ENCODE data around the gene UTP11.
"Not testable (repeated sequence)": the region's sequence is repeated elsewhere in the genome, so short reads cannot be mapped to it uniquely, and the experiment has no call there.

The UTP11 gene

DNA sequence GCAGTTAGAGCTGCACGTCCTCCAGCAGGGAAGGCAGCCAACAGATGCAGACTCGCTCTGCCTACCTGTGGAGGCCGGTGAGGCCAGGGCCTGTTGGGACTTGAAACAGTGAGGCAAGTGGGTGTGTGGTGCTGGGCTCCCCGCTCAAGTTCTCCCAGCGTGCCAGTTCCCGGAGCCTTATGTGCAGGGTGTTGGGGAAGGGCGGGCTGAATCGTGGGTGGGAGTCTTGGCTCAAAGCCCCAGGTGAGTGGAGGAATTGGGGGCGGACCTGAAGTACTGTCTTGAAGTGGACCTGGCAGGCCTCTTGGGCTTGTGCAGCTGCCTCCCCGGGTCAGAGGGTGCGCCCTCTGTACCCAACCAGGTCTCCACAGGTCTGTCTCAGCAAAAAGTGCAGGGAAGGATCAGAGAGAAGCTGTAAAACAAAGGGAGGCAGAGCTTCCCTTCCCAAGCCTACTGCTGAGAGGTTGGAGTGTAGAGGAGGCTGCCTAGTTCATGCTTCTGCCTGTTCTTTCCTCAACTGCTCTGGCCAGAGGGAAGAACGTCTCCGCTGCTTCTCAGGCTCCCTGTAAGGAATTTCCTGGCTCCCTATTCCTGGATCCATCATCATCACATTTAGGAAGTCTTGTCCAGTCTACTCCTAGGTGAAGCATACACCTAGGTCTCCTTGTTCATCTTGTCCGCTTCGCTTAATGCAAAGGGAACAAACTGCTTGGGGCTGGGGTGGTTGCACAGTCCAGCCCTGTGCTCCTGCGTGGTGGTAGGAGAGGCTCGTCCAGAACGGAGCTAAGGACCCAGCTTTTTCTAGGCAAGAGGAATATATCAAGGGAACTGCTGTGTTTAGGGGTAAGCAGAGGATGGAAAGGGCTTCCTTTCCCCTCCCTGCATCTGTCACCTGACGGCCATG lies 14.9 kb downstream of the UTP11 start:
- Histone ChIP-seq H3K27ac (ENCODE audit: insufficient read depth, low read depth, low read length, poor library complexity, severe bottlenecking) (no peak overlapping the region), H3K4me3 (ENCODE audit: insufficient read depth, low read depth, low read length) (no peak overlapping the region), H3K4me1 (ENCODE audit: control insufficient read depth, insufficient read depth, low read length) (peaks cover 48% of the 10 kb centered on the region), H3K36me3 (ENCODE audit: control insufficient read depth, insufficient read depth, low read length) (peaks cover 18% of the 10 kb centered on the region), H3K27me3 (ENCODE audit: control insufficient read depth, insufficient read depth, low read length, poor library complexity, severe bottlenecking) (no peaks in the 10 kb centered on the region), H3K9me3 (ENCODE audit: control insufficient read depth, low read length) (no peaks in the 10 kb centered on the region)
- WGBS, 2 experiments = 89 to 90% methylated on average over 19 of the region's 19 CpGs

DNA sequence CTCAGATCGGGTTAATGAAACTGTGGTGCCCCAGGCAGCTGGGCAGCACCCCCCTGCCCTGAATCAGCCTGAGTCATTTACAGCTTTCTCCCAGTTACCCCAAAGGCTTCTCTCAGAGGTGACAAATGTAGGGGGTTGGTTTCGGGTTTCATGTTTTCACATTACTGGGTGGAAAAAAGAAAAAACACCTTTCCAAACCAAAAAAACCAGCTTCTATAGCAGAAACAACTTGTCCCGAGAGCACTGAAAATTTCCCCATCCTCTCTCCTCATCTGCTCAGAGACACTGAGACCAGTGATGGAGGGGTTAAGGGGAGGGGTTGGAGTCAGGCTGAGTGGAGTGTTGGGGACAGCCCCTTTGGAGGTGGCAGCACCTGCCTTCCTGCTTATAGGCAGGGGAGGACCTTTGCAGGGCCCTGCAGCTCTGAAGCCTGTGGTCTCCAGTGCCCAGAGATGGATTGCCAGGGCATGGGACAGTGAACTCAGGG lies 15.6 kb downstream of the UTP11 start:
- no peaks in the 10 kb centered on the region for H3K27me3 ChIP-seq (ENCODE audit: control insufficient read depth, insufficient read depth, low read length, poor library complexity, severe bottlenecking)
- no peak overlapping the region for H3K4me3 ChIP-seq (ENCODE audit: insufficient read depth, low read depth, low read length)
- WGBS, 2 experiments = 60 to 85% methylated on average over 1 to 3 of the region's 3 CpGs
- no peak overlapping the region for H3K27ac ChIP-seq (ENCODE audit: insufficient read depth, low read depth, low read length, poor library complexity, severe bottlenecking)
- peaks cover 15% of the 10 kb centered on the region for H3K36me3 ChIP-seq (ENCODE audit: control insufficient read depth, insufficient read depth, low read length)
- peaks cover 48% of the 10 kb centered on the region for H3K4me1 ChIP-seq (ENCODE audit: control insufficient read depth, insufficient read depth, low read length)
- no peaks in the 10 kb centered on the region for H3K9me3 ChIP-seq (ENCODE audit: control insufficient read depth, low read length)

DNA sequence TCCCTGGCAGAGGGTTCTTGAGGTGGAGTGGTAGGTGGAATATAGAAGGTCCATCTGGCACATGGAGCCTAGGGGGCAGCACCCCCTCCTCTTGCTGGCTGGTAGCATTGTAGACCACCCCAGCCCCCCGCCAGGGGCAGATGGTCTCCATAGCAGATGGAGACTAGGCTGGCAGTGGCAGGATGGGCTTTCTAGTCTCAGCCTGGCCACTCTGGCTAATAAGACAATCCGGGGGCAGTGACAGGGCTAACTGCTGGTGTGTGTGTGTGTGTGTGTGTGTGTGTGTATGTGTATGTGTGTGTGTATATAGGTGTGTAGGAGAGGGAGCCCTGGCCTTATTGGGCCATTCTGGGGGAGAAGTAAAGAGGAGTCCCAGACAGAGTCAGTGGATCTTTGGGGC lies 16.1 kb downstream of the UTP11 start:
- H3K4me1 ChIP-seq (ENCODE audit: control insufficient read depth, insufficient read depth, low read length) = peaks cover 48% of the 10 kb centered on the region
- 76% methylated on average over 2 of the region's 2 CpGs for WGBS, 2 experiments
- H3K27ac ChIP-seq (ENCODE audit: insufficient read depth, low read depth, low read length, poor library complexity, severe bottlenecking) = no peak overlapping the region
- no peak overlapping the region for H3K4me3 ChIP-seq (ENCODE audit: insufficient read depth, low read depth, low read length)
- peaks cover 11% of the 10 kb centered on the region for H3K36me3 ChIP-seq (ENCODE audit: control insufficient read depth, insufficient read depth, low read length)
- no peaks in the 10 kb centered on the region for H3K9me3 ChIP-seq (ENCODE audit: control insufficient read depth, low read length)
- H3K27me3 ChIP-seq (ENCODE audit: control insufficient read depth, insufficient read depth, low read length, poor library complexity, severe bottlenecking) = no peaks in the 10 kb centered on the region

DNA sequence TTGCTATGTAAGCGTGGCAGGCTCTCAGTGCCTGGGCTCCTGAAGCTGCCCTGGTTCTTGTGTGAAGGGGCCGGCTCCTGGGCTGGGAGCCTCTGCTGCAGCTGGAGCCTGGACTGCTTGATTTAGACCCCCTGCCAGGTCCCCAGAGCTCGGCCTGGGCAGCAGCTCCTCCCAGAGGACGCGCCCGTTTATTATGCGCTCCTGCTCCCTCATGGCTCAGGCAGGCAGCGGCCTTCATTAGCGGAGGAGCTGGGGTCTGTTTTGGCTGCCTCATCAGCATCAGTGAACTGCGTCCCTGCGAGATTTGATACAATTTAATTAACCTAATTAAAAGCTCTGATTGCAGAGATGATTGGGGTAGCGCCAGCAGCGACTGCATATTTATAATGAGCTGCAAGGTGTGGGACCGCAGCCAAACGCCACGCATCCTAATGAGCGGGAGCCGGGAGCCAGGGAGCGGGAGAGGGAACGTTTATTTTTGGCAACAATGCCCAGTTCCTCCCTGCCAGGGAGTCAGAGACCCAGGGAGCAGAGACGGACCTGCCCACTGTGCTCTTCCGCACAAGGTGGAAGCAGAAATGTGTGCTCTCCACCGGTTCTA lies 16.6 kb downstream of the UTP11 start:
- Histone ChIP-seq H3K27ac (ENCODE audit: insufficient read depth, low read depth, low read length, poor library complexity, severe bottlenecking) (no peak overlapping the region), H3K36me3 (ENCODE audit: control insufficient read depth, insufficient read depth, low read length) (peaks cover 6% of the 10 kb centered on the region), H3K4me3 (ENCODE audit: insufficient read depth, low read depth, low read length) (no peak overlapping the region), H3K27me3 (ENCODE audit: control insufficient read depth, insufficient read depth, low read length, poor library complexity, severe bottlenecking) (no peaks in the 10 kb centered on the region), H3K9me3 (ENCODE audit: control insufficient read depth, low read length) (no peaks in the 10 kb centered on the region), H3K4me1 (ENCODE audit: control insufficient read depth, insufficient read depth, low read length) (peaks cover 48% of the 10 kb centered on the region)
- WGBS, 2 experiments = 23 to 26% methylated on average over 23 of the region's 23 CpGs

DNA sequence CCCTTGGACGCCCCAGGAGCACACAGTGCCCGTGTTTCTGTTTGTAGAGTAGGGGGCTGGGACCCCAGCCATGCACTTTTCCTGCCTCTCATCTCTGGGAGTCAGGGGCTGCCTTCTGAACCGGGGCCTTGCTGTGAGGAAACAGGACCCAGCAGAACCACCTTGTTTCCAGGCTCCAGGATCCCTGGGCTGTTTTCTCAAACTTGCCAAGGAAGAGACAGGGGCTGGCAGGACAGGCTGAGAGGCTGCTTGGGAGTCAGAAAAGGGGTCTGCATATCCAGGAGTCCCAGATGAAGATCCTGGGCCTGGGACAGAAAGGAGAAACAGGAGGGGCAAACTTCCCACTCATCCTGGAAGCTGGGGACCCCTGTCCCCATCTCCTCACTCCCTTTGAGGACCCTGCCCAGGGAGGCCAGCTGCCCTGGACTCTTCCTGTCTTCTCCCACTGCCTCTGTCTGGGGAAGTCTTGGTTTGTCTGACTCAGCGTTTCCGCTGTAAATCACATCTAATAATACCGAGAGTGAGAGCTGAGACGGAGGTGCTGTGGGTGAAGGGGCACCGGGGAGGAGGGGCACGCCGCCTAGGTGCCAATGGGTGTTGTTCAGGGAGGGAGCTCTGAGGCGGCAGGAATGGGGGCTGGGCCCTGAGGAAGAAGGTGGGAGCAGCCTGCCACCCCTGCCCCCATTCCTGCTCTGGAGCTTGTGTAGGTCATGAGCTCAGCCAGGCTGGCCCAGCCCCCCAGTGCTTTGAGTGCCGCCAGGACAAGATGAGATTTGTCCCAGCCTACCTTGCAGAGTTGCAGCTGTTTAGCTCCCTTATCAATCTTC lies 17.4 kb downstream of the UTP11 start:
- H3K4me1 ChIP-seq (ENCODE audit: control insufficient read depth, insufficient read depth, low read length) = peaks cover 49% of the 10 kb centered on the region
- H3K27me3 ChIP-seq (ENCODE audit: control insufficient read depth, insufficient read depth, low read length, poor library complexity, severe bottlenecking) = no peaks in the 10 kb centered on the region
- no peaks in the 10 kb centered on the region for H3K9me3 ChIP-seq (ENCODE audit: control insufficient read depth, low read length)
- 49 to 55% methylated on average over 12 of the region's 12 CpGs for WGBS, 2 experiments
- no peak overlapping the region for H3K27ac ChIP-seq (ENCODE audit: insufficient read depth, low read depth, low read length, poor library complexity, severe bottlenecking)
- no peak overlapping the region for H3K4me3 ChIP-seq (ENCODE audit: insufficient read depth, low read depth, low read length)
- H3K36me3 ChIP-seq (ENCODE audit: control insufficient read depth, insufficient read depth, low read length) = peaks cover under 1% of the 10 kb centered on the region

DNA sequence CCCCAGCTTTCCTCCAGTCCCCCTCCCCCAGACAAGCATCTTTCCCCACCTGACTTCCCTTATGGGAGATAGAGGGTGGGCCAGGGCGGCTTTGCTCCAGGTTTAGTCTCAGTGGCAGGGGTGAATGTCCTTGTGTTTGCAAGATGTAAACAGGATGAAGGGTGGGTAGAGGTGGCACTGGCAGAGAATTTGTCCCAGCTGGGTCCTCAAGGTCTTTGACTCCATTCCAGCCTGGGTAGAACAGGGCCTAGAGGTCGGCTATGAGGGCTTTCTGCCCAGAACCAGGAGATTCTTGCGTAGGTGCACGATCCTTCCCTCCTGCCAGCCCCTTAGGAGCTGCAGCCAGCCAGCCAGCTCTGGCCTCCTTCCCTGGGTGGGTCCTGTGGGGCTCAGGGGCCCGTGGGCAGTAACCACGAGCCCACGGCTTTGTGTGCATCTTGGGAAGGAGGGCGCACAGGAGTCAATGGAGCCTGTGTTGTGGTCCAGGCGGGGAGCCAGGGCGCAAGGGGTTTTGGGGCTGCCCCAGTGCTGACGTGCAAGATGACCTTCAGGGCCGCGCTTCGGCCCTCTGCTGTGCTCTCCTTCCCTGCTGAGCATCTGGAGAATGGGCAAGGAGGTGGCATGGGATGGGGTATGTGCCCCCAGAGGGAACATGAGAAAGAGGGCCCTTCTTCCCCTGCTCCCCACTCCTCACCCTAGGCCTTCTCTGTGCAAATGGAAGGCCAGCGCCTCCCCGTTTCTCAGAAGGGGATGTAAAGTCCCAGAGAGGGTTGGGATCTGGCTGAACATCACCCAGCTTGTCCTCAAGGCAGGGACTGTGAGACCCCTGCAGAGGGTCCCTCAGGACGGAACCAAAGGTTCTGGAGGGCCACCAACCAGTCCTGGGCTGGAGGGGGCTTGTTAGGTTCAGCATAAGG lies 18.3 kb downstream of the UTP11 start:
- Histone ChIP-seq H3K4me3 (ENCODE audit: insufficient read depth, low read depth, low read length) (no peak overlapping the region), H3K9me3 (ENCODE audit: control insufficient read depth, low read length) (no peaks in the 10 kb centered on the region), H3K4me1 (ENCODE audit: control insufficient read depth, insufficient read depth, low read length) (peaks cover 52% of the 10 kb centered on the region), H3K27ac (ENCODE audit: insufficient read depth, low read depth, low read length, poor library complexity, severe bottlenecking) (no peak overlapping the region), H3K27me3 (ENCODE audit: control insufficient read depth, insufficient read depth, low read length, poor library complexity, severe bottlenecking) (no peaks in the 10 kb centered on the region), H3K36me3 (ENCODE audit: control insufficient read depth, insufficient read depth, low read length) (no peaks in the 10 kb centered on the region)
- WGBS, 2 experiments = 91 to 93% methylated on average over 17 of the region's 17 CpGs

DNA sequence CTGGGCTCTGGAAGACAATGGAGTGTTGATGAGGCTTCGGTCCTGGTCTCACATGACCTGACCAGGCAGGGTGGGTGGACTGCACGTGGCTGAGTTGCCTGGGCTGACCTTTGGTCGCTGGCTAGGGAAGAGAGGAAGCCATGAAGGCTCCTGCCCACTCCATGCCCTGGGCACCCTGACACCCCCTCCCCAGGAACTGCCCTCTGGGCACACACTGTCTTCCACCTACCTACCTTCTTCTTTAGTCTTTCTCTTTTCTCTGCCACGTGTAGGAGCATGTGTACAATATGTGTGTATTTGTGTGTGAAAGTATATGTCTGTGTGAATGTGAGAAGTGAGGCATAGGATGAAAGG lies 19.0 kb downstream of the UTP11 start:
- no peak overlapping the region for H3K4me3 ChIP-seq (ENCODE audit: insufficient read depth, low read depth, low read length)
- H3K9me3 ChIP-seq (ENCODE audit: control insufficient read depth, low read length) = no peaks in the 10 kb centered on the region
- H3K27ac ChIP-seq (ENCODE audit: insufficient read depth, low read depth, low read length, poor library complexity, severe bottlenecking) = no peak overlapping the region
- no peaks in the 10 kb centered on the region for H3K27me3 ChIP-seq (ENCODE audit: control insufficient read depth, insufficient read depth, low read length, poor library complexity, severe bottlenecking)
- H3K36me3 ChIP-seq (ENCODE audit: control insufficient read depth, insufficient read depth, low read length) = no peaks in the 10 kb centered on the region
- 90% methylated on average over 3 of the region's 4 CpGs for WGBS, 2 experiments
- H3K4me1 ChIP-seq (ENCODE audit: control insufficient read depth, insufficient read depth, low read length) = peaks cover 52% of the 10 kb centered on the region

DNA sequence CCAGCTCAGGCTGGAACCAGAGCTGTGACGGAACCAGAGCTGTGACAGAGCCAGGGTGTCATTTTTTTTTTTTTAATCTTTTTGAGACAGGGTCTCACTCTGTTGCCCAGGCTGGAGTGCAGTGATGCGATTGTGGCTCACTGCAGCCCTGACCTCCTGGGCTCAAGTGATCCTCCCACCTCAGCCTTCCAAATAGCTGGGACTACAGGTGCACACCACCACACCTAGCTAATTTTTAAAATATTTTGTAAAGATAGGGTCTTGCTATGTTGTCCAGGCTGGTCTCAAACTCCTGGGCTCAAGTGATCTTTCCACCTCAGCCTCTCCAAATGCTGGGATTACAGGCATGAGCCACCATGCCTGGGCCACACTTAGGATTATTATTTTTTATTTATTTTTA lies 20.5 kb downstream of the UTP11 start:
- 95 to 97% methylated on average over 2 of the region's 2 CpGs for WGBS, 2 experiments
- H3K9me3 ChIP-seq (ENCODE audit: control insufficient read depth, low read length); H3K4me3 ChIP-seq (ENCODE audit: insufficient read depth, low read depth, low read length); H3K27ac ChIP-seq (ENCODE audit: insufficient read depth, low read depth, low read length, poor library complexity, severe bottlenecking); H3K27me3 ChIP-seq (ENCODE audit: control insufficient read depth, insufficient read depth, low read length, poor library complexity, severe bottlenecking); H3K36me3 ChIP-seq (ENCODE audit: control insufficient read depth, insufficient read depth, low read length): not testable (repeated sequence)
- H3K4me1 ChIP-seq (ENCODE audit: control insufficient read depth, insufficient read depth, low read length) = peaks cover 40% of the 10 kb centered on the region

DNA sequence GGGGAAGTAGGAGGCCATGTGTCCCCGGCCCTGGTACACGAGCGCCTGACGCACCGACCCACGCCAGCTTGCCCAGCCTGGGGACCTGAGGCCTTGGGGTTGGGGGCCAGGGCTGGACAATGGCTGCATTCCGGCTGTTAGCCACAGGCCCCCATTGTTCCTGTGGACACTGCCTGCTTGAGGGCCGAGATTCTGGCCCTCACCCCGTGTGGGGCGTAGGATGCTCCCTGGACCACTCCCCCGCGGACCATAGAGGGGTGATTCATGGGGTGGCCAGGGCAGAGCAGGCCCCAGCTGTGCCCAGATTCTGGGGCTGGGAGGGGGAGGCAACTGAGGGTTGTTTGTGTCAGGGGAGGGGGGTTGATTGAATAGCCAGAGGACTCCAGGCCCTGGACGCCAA lies 22.3 kb downstream of the UTP11 start:
- Histone ChIP-seq H3K27me3 (ENCODE audit: control insufficient read depth, insufficient read depth, low read length, poor library complexity, severe bottlenecking) (no peaks in the 10 kb centered on the region), H3K4me3 (ENCODE audit: insufficient read depth, low read depth, low read length) (no peak overlapping the region), H3K27ac (ENCODE audit: insufficient read depth, low read depth, low read length, poor library complexity, severe bottlenecking) (no peak overlapping the region), H3K4me1 (ENCODE audit: control insufficient read depth, insufficient read depth, low read length) (peaks cover 22% of the 10 kb centered on the region), H3K9me3 (ENCODE audit: control insufficient read depth, low read length) (no peaks in the 10 kb centered on the region), H3K36me3 (ENCODE audit: control insufficient read depth, insufficient read depth, low read length) (no peaks in the 10 kb centered on the region)
- 91 to 94% methylated on average over 13 of the region's 13 CpGs for WGBS, 2 experiments

Measured in ectodermal cell (in vitro differentiated cells).